ENCODE measurements around the gene CST4.
"Not testable (repeated sequence)": the region's sequence is repeated elsewhere in the genome, so short reads cannot be mapped to it uniquely, and the experiment has no call there.

The CST4 gene

GRCh38 chr20:23686046-23686750, 2.6 kb downstream of the CST4 start:
- no peak for DNase-seq

DNA sequence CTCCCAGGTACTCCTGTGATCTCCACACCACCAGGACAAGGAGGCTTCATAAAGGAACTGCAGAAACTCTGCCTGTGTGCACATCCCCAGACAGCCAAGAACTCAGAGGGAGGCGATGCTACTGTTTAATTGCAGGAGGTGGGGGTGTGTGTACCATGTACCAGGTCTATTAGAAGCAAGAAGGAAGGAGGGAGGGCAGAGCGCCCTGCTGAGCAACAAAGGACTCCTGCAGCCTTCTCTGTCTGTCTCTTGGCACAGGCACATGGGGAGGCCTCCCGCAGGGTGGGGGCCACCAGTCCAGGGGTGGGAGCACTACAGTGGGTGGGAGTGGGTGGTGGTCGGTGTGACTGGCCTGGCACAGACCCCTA, 3.3 kb downstream of the CST4 start:
- not testable (repeated sequence) for DNase-seq

DNA sequence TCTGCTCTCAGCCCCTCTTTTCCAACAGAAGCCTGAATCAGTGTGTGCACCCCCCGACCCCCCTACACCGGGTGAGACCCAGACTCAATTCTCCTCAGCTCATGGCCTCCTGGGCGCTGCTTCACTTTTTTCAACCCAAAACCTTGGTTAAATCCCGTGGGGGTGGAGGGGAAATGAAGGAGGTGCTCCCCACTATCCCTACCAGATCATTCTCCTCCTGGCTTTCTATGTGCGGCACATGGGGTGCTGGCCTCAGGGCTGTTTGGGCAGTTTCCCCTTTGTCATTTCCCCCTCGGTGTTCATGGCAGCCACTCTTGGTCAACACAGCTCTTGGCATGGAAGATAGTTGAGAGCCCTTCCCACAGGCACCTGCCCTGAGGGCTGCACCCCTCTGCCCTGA, 4.6 kb downstream of the CST4 start:
- DNase-seq: no peak

- no peak for DNase-seq
Measured at GRCh38 chr20:23683807-23684206, 5.0 kb downstream of the CST4 start.

DNA sequence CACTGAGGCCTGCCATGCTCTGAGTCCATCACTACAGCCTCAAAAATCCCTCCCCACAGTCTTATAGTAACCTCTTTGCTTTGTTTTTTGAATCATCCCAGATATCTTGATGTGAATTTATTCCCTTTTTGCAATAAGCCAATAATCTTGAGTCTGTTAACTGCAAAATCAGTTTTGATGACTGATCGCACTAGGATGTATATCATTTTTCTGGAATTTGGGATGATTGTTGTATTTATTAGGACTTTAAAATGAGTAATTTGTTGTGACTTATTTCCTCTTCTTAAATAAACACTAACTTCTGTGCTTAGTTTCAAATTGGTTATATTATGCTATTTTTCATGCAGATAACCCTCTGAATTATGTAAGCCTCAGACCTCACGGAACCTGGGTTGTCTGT, 5.6 kb downstream of the CST4 start:
- DNase-seq: no peak

DNA sequence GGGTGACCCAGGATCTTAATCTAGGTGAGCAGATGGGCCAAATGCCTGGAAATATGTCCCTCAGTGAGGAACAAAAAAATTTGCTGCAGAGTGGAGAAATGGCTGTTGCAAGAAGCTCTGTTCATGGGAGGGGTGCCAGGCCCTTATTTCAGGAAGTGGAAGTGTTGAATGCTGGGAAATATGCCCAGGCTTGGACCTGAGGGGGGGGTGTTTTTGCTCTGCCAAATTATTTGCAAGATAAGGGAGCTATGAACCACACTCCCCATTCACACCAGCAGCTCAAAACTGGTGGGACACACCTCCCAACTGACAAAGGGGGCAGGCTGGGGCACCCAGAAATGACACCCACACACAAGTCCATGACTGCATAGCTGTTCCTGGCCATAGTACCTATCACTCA, 8.7 kb downstream of the CST4 start:
- no peak for DNase-seq

GRCh38 chr20:23679133-23680092, 9.4 kb downstream of the CST4 start:
- no peak for DNase-seq

DNA sequence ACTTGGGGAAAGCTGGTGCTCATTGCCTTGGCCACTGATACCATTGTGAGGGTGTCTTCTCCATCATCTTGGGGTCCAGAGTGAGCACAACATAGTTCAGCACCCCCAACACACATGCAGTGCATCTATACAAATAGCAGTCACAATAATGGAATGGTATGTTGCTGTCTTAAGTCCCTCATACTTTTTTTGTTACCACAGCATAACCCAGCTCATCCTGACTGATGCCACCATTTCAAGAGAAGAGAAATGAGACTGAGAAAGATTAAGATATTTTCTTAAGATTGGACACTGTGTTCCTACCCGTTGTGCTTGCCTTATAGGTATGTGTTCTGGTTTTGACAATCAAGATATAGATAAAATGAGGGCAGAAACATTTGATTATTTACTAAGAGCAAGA, 15.6 kb downstream of the CST4 start:
- DNase-seq: no peak

DNA sequence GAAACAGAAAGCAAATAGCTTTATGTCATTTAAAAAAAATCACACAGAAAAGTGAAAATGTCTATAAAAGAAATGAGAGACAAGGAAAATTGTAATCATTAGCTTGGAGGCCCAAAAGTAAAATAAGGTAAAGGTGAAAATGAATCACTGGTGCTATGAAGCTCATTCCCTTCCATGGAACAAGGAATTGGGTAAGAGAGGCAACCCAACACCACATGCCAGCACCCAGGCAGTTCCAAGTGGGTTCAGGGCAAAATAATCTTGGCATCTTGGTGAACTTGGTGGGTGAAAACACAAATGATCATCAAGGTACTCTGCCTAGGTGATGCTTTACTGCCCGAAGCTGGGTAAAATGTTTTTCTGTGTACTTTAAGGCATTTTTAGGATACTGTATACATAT, 16.7 kb downstream of the CST4 start:
- DNase-seq: no peak

GRCh38 chr20:23671479-23671878, 17.4 kb downstream of the CST4 start:
- no peak for DNase-seq

GRCh38 chr20:23670361-23670760, 18.5 kb downstream of the CST4 start:
- DNase-seq: no peak

DNA sequence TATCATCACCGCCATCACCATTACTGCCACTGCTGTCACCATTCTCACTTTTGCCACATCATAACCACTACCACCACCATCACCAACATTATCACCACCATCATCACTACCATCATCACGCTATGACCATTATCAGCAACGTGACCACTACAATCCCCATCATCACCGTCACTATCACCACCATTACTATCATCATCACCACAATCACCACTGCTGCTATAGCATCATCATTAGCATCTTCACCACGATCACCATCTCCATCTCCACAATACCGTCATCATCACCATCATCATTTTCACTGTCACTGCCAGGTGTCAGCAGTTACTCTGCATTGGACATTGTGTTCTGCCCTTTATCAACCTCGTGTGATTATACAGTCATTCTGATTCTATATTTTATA, 19.0 kb downstream of the CST4 start:
- no peak for DNase-seq

DNA sequence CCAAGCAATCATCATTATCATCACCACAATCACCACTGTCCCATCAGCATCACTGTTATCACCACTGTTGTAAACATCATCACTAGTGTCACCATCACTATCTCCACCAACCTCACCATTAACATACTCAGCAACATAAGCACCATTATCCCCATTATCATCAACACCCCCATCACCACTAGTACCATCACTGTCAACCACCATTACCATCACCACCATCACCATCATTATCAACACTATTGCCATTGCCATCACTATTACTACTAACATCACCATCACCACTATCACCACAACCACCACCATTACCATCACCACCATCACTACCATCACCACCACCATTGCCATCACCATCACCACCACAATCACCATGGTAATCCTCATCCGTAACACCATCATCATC, 19.5 kb downstream of the CST4 start:
- DNase-seq: no peak

GRCh38 chr20:23668477-23668951, 20.3 kb downstream of the CST4 start:
- no peak for DNase-seq

DNA sequence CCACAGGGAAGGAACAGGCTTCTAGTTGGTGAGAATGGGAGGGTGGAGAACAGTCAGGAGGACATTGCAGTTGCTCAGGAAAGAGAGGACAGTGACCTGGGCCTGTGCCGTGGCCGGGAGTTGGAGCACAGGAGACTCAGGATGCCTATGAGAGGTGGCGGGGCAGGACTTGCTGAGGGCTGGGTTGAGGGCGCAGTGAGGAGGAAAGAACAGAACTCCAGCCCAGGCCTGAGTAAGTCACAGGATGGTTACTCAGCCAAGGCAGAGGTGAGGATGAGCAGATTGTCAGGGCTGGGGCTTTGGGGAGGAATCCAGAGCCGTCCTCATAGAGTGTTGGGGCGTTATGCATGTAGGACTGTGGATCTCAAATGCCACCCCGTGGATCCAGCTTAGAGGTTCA, 21.2 kb downstream of the CST4 start:
- DNase-seq: no peak

- no peak for DNase-seq
Measured at GRCh38 chr20:23666698-23667097, 22.1 kb downstream of the CST4 start.

DNA sequence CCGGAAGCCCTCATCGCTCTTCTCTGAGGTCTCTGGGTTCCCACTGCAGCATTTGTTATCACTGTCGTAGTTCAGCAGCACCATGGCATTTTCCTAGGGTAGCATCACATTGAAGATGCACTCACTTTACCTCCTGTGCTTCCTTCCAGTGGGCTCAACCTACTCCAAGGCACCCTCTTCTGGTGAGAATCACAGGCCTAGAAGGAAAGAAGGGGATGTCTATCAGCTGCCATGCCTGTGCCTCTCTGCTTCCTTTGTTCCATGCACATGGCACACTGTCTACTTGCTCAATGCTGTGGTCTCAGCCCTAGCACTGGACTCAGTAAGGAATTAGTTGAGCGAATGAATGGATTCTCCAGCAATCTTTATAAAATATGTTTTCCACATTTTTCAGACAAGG, 22.6 kb downstream of the CST4 start:
- DNase-seq: no peak

GRCh38 chr20:23664954-23665353, 23.9 kb downstream of the CST4 start:
- DNase-seq: no peak

DNA sequence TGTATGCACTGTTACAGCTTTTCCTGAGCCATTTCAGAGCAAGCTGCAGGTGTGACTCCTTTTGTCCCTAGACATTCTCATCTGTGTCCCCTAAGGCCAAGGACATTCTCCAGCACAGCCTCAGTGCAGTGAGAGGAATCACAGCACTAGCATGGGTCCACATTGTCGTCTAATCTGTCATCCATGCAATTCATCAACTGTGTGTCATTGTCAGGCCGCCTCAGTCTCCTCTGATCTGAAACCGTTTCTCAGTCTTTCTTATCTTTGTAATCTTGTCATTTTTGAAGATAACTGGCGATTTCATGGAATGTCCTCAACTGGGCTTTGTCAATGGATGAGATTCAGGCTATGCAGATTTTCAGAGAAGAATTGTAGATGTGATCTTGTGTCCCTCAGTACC, 24.8 kb downstream of the CST4 start:
- not testable (repeated sequence) for DNase-seq

DNA sequence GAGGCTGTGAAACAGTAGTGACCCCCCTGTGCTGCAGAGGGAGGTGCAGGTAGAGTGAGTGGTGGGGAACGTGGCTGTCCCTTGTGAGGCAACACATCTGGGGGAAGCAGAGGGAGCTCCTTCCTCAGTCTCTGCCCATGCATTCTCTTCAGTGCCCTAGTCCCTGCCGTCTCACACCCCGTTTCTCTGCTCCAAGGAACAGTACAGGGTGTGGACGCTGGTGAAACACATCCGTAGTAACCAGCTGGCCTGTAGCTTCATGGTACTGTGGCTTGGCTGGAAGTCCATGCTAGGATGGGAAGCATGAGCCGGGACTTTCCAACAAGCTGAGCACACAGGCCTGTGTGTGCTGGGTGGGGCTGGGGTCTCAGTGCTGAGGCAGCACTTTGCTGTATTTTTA, 25.7 kb downstream of the CST4 start:
- no peak for DNase-seq

GRCh38 chr20:23662276-23662870, 26.5 kb downstream of the CST4 start:
- no peak for DNase-seq

- no peak for DNase-seq
Measured at GRCh38 chr20:23661002-23661429, 27.8 kb downstream of the CST4 start.

- DNase-seq: no peak
Measured at GRCh38 chr20:23659989-23660837, 28.6 kb downstream of the CST4 start.
